ENCODE measurements around the gene UBA5.
"Not testable (repeated sequence)": the region's sequence is repeated elsewhere in the genome, so short reads cannot be mapped to it uniquely, and the experiment has no call there.

Gene UBA5

DNA sequence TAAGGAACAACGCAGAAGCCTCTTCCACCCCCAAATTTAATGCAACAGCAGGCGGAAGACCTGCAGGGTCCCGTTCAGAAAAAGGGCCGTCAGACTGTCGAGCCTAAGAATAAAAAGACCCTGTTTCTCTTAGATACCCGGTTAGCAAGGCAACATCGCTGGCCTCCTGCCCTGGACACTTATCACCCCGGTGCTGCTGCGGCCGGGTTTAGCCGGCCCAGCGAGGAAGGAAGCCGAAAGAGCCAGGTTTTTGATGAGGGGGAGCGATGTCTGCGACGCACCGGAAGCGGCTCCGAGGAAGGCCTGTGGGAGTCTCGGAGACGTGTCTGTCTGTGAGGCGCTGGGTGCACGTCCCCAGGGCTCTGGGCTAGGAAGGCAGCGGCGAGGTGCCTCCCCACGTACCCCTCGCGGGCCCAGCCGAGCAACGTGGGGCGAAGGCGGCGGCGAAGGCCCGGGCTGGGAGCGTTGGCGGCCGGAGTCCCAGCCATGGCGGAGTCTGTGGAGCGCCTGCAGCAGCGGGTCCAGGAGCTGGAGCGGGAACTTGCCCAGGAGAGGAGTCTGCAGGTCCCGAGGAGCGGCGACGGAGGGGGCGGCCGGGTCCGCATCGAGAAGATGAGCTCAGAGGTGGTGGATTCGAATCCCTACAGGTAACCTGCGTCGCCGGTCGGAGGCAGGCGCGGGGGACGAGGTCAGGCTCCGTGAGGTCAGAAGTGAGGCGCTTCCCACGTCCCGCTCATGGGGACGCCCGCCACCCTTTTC lies at the start of gene UBA5:
Gene UBA5 (plus strand): TSS at position 278 of the 759 bp plus-strand sequence. CDS start 209 bp downstream, at position 487.
- DNase-seq (ENCODE audit: low read depth in 2 of 2), result peak; percentile 24 to 36

DNA sequence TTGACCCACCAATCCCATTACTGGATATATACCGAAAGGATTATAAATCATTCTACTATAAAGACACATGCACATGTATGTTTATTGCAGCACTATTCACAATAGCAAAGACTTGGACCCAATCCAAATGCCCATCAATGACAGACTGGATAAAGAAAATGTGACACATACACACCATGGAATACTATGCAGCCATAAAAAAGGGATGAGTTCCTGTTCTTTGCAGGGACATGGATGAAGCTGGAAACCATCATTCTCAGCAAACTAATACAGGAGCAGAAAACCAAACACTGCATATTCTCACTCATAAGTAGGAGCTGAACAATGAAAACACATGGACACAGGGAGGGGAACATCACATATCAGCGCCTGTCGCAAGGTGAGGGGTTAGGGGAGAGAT lies 44.8 kb upstream of the UBA5 start:
- DNase-seq (ENCODE audit: low read depth in 2 of 2), result not testable (repeated sequence)

DNA sequence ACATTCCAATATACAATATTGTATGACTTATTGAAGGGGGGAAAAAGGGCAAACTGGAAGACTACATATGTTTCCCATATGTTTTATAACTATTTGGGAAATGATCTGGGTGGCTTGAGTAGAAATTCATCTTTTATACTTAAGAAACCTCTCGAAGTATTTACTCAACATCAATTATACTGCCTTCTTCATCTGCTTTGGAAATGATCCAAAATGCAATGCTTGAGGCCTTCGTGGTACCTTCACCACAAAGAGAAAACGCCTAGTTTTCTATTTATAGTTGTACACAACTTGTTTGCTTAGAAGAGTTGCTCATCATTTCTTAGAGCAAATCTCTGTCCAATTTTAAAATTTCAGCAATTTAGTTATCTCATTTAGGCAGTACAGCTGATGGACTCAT lies 44.2 kb upstream of the UBA5 start:
- no peak for DNase-seq (ENCODE audit: low read depth in 2 of 2)

DNA sequence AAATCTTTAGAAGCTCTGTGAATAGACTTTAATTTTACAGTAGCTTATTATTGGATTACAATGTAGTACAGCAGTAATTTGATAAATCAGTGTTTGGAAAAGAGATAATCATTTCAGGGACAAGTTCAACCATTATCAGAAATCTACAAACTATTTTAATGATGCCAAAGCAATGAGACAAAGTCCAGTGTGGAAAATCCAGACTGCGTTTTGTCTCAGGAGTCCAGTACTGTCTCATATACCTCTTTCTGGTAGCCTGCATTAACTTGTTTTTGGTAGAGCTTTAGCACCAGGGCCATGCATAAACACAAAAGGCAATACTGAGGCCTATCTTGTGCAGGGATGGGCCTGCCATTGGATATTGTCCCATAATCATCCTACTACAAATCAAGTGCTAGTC lies 43.3 kb upstream of the UBA5 start:
- no peak for DNase-seq (ENCODE audit: low read depth in 2 of 2)

DNA sequence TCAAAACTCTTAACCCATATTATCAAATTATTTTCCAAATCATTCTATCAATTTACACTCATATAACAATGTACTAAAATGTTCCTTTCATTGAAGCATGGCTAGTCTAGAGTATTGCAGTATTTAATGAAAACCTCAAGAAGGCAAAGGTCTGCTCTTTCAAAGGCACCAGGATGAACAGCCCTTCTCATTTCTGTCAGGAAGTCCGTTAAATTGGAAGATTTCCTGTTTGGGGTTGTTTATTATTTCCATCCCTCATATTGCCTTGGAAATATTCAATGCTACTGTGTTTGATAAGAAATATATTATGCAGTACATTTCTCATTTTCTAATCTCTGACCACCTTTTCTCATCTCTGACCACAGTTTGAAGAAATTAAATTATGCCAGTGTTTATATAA lies 38.0 kb upstream of the UBA5 start:
- no peak for DNase-seq (ENCODE audit: low read depth in 2 of 2)

DNA sequence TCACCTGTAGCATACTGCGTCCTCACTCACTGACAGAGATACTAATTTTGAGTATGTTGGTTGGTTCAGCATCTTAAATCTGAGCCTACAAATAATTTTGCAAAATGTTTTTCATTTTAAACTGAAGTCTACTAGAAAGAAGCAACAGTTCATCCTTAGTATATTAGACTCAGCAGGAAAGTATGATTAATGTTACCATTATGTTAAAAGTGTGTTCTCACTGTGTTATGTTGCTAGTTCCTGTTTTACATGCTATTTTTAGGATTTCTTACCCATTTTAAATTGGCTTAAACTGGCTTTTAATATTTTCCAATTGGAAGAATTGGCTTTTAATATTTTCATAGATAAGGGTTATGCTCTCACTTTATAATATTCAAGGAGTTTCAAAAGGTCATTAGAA lies 37.4 kb upstream of the UBA5 start:
- DNase-seq (ENCODE audit: low read depth in 2 of 2), result no peak

DNA sequence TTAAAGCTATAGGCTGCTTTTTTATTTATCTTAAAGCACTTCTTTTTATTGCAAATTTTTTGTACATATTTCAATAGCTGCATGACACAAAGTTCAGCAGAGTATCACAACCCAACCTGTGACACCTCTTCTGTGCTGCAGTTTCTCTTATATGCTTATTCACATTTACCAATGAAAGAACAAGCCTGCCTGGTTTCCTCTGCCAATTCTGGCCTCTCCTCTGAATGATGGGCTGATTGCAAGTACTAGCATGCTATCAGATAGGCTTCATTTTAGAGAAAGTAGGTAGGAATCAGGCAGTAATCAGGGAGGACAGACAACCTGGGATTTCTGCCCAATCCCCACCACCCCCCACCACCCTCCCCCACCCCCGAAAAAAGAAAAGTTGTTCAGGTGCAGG lies 36.5 kb upstream of the UBA5 start:
- DNase-seq (ENCODE audit: low read depth in 2 of 2), result no peak

DNA sequence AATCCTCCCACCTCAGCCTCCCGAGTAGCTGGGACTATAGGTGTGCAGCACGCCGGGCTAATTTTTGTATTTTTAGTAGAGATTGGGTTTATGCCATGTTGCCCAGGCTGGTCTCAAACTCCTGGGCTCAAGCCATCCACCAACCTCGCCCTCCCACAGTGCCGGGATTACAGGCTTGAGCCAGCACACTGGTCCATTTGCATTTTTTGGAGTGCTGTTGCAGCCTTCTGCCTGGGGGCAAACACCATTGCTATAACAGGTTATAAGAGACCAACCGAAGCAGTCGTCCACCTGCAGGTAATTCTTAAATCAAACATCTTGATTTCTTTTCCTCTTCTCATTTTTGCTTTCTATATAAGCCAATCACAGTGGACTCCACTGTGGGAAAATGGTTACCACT lies 35.3 kb upstream of the UBA5 start:
- no peak for DNase-seq (ENCODE audit: low read depth in 2 of 2)

DNA sequence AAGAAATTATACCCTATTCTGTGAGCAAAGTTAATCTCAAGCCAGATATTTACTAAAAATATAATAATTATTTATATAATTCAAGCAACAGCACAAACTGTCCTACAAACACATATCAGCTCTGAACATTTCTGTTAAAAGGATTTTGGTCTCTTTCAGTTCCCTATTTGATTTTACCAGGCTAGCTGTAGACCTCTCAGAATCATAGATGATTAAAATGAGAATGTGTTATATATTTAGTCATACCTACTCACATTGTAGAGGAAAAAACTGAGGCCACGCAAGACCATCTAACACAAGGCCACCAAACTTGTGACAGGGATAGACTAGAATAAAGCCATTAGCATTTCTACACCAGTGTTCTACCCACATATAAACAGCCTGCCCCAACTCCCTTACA lies 34.5 kb upstream of the UBA5 start:
- DNase-seq (ENCODE audit: low read depth in 2 of 2), result no peak

DNA sequence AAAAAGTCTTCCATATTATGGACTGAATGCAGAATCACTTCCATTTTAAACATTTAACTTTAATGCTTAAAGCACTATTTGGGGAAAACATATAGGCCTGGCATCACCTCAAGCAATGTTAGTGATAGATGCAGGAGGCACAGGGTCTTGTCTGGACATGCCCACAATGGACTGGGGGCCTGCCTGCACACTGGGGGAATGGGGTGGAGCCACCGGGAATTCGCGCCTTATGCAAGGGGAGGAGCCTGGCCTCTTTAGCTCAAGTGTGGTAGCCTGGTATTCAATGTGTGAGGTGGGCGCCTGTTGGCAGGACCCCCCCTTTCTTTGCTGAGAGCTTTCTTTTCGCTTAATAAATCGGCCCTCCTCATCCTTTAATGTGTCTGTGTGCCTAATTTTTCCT lies 33.2 kb upstream of the UBA5 start:
- DNase-seq (ENCODE audit: low read depth in 2 of 2), result no peak

DNA sequence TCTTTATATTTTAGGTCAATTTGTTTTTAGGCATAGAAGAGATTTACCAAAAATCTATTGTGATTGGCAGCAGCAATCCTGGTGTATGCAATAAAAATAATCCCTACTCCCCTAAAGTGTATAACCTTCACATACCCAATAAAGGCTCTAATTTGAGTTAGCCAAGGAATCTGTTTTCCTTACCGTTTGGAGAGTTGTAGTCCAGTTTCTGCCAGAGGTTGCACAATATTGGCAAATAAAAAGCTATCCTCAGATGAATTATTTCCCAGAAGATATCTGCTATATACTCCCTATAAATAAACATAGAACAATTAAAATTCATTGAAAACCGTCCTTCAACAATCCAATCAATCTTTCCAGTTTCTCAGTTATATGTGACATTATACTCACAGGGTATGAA lies 32.0 kb upstream of the UBA5 start:
- no peak for DNase-seq (ENCODE audit: low read depth in 2 of 2)

DNA sequence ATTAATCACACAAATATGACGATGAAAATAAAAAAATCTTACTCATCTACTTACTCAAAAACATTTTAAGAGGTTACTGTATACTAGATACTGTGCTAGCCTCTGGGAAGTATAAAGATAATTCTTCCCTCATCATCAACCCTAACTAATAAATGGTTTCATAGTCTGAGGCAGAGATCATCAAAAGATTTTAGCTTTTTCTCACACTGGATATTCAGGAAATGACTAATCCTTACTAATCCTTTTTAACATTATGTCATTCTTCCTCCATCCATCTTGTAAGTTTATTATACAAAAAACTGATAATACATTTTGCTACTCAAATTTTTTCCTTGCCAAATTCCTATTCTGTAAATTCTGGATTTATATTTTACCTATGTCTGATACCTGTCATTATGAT lies 30.2 kb upstream of the UBA5 start:
- DNase-seq (ENCODE audit: low read depth in 2 of 2), result no peak

DNA sequence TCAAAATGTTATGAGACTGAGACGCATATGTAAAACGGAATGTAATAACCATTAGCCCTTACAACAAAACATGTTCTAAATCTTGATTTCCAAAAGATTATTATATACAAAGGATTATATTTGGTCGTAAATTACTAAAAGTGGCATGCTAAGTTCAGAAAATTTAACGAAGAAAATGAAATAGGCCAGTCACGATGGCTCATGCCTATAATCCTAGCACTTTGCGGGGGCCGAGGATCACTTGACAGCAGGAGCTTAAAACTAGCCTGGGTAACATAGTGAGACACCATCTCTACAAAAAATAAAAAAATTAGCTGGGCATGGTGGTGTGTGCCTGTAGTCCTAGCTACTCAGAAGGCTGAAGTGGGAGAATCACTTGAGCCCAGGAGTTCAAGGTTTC lies 29.5 kb upstream of the UBA5 start:
- DNase-seq (ENCODE audit: low read depth in 2 of 2), result no peak

DNA sequence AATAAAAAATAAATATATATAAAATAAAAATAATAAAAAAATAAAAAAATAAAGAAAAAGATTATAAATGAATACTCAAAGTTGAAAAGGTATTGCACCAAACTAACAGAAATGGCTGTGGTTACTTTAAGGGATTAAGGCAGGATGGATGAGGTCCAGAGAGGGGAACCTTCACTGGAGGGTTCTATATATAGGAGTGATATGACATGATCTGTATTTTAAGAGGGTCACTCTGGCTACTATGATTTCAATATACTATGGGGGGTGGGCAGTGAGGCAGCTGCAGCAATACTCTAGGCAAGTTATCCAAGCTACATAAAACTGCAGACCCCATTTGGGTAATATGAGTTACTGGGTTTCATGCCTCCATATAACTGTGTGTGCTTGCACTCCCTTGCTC lies 25.1 kb upstream of the UBA5 start:
- DNase-seq (ENCODE audit: low read depth in 2 of 2), result no peak

DNA sequence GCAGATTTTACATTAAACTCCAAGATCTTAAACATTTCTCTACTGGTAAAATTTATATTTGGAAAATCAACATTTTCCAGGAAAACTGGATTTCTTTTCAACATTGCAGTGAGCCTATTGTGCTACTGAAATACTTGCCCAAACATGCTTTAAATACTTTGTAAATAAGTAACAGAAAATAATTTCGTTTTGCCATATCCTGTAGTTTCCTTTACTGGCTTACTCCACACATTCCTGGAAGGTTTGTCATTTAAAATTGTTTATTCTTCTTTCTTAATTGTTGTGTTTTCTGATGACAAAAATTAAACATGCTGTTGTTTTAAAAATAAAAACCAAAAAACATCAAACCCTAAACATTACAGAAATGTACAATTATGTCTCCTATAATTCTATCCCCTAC lies 22.5 kb upstream of the UBA5 start:
- DNase-seq (ENCODE audit: low read depth in 2 of 2), result no peak

DNA sequence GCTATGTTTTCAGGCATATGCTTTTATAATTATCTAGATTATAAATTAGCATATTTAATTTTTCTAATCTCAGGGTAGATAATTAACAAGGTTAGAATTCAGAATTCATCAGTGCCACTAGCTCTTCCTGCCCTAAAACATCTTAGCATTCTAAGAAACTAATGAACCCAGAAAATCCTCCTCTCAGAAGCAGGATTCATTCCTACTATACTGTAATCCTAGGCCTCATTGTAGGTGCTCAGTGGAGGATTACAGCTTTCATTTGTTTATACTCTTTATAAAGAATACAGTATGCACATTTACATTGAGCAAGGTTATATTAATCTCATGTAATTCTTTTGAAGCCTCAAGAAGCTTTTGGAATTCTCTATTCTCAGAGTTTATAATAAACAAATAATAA lies 21.4 kb upstream of the UBA5 start:
- DNase-seq (ENCODE audit: low read depth in 2 of 2), result no peak

DNA sequence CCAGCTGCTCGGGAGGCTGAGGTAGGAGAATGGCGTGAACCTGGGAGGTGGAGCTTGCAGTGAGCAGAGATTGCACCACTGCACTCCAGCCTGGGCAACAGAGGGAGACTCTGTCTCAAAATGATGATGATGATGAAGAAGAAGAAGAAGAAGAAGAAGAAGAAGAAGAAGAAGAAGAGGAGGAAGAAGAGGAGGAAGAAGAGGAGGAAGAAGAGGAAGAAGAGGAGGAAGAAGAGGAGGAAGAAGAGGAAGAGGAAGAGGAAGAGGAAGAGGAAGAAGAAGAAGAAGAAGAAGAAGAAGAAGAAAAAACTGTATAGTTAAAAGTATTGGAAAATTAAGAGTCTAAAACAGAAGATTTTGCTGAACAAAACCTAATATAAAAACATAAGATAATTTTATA lies 18.7 kb upstream of the UBA5 start:
- not testable (repeated sequence) for DNase-seq (ENCODE audit: low read depth in 2 of 2)

DNA sequence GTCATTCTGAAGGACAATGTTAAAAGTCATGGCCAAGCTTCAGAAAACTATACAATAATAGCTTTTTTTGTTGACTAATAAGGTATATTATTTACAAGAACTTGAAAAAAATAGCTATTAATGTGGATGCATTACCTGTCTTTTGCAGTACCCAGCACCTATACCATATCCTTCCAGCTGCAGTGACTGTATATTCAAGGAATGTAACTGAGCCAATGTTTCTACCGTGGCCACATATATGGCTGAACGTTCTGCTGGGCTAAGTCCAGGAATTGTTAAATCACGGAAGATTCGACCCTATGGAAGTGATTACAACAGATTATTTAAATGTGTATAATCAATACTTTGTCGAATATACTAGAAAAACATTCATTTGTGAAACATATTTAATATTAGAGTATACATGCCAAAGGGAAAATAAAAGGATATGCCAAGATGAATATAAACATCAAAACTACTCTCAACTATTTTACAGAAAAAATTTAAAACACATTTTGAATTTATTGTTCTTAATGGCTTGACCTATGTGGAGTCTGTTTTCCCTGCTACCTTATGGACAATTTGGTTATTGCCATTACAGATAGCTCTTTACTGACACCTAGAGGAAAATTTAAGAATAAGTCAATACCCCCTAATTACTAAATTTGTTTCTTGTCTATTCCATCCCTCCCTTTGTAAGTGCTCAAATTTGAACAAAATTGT lies 18.1 kb upstream of the UBA5 start:
- no peak for DNase-seq (ENCODE audit: low read depth in 2 of 2)

DNA sequence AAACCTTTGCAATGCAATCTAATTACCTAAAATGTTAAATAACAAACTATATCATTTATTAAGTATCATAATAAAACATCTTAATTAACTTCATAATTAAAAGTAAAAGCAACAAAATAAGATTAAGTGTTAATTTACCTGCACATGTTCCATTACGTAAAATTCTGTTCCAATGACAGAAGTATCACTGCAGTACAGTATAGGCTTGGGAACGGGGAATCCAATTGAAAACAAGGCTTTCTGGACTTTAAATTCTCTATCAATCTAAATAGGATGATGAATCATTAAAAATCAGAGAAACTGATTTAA lies 17.6 kb upstream of the UBA5 start:
- DNase-seq (ENCODE audit: low read depth in 2 of 2), result no peak

DNA sequence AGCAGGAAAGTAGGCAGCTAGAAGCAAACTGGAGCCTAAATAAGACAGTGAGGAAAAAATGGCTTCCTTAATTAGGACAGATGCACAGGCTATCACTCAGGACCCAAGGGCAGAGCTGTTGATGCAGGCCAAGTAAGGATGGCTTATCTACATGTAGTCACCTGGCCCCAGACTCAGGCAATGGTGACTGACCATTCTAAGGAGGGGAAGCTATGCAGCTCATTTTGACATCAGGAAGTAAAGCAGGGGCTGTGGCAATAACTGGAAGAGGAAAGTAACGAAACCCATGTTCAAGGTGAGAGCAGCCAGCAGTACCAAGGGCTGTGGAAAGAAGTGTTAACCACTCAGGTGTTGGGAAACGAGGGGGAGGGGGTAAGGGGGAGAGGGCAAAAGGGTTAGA lies 16.8 kb upstream of the UBA5 start:
- DNase-seq (ENCODE audit: low read depth in 2 of 2), result no peak

DNA sequence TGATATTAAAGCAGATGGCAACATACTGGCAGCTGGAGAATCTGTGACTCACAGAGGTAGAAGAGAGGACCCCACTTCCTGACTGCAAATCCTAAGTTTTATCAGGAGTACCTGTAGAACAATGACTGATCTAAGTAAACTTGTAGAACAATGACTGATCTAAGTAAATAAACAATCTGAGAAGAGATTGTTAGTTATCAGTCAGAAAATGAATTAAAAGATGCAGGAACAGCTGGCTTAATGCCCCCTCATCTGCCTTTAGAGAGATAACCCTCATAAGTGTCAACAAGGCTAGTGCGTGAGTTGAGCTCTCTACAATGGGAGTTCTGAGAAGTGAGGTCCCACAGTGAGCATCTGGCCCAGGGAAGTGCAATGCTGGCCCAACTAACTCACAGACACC lies 15.1 kb upstream of the UBA5 start:
- DNase-seq (ENCODE audit: low read depth in 2 of 2), result no peak

DNA sequence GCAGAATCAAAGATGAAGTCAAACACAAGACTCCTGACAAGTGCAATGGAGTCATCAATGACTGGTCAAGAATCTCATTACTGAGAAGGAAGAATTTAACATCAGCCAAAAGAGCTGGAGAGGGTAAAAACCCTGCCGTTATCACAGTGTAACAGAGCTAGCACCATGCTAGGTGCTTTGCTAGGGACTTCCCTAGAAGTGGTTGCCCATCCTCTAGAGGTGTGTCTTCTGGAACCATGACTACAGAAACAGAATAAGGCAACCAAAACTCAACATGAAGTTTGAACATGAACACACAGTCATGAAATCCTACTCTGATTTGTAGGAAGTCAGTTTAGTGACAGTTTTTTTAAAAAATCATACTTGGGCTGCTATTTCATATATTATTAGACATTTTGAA lies 10.0 kb upstream of the UBA5 start:
- DNase-seq (ENCODE audit: low read depth in 2 of 2), result no peak

DNA sequence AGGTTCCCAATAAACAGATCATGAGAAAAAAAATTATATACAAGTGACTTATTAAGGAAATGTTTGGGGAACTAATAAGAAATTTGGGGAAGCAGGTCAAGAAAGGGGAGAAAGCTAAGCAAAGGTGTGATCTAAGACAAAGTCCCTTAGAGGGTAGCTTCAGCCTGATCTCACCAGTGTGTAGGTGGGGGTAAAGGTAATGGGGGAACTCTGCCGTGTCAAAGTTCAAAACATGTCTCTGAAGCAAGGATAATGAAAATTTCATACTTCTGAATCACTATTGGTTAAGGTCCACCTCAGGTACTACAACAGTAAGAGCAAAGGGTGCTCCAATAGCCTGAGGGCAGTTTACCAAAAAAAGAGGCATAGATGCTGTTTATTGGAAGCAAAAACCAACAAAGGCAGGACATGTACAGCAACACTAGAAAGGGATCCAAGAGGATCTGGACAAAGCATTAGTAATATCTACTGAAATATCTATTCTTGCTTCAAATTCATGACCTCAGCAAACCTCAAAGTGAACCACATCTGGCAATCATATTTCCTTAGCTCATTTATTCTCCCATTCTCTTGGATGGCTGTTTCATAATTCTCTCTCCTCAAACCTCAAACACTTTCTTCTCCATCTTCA lies 7.4 kb upstream of the UBA5 start:
- no peak for DNase-seq (ENCODE audit: low read depth in 2 of 2)

All from stimulated activated CD8-positive, alpha-beta memory T cell treated with anti-CD3 and anti-CD28 coated beads, Interleukin-2, amount 100 ng/mL, for 1 hour (primary cell).